ENCODE data around the gene COPG2.
A peak's percentile ranks its signal among the peaks of the same experiment; 100 is the strongest.

The COPG2 gene

DNA sequence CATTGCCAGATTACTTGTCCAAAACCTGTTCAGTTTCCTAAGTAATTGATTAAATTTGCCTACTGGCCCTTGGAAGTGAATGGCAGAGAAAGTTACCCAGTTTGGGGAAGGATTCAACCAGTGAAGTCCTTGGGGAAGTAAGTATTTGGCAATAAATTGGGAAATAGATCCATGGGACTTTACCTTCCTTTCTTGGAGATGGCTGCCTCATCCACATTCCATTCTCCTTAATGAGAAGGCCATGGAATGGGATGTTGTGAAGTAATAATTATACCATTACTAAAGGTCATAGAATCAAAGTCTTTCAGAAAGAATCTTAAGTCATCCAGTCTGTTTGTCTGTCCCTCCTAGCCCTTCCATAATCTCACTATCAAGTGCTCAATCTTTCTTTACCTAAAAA lies 4.5 kb upstream of the COPG2 start:
- DNase-seq, result no peak
- H3K36me3 Mint-ChIP-seq (ENCODE audit: insufficient read depth), result no peaks in the 10 kb centered on the region
- ATAC-seq (replicated peaks), result no peak
- H3K27ac Mint-ChIP-seq, result no peak overlapping the region
- no peak overlapping the region for H3K4me3 Mint-ChIP-seq
- H3K9me3 Mint-ChIP-seq, result no peaks in the 10 kb centered on the region
- H3K4me1 Mint-ChIP-seq (ENCODE audit: low read depth in 2 of 2), result peaks cover 0 to 7% of the 10 kb centered on the region in 2 donors
- peaks cover 6 to 10% of the 10 kb centered on the region in 2 donors for H3K27me3 Mint-ChIP-seq

DNA sequence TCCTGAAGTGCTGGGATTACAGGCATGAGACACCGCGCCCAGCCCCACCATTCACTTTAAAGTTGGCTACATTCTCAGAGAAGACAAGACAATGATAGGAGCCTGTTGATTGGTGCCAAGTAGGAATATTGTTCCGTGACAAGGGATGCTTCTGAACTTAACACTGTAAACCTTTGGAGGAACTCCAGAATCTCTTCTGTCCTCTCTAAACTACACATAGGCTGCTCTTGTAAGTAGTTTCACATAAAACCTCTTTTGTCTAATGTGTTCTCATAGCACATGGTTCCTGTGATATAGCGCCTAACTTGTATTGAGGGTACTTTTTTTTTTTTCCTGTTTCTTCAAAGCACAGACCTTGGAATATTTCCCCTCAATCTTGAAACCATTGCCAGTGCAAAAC lies 3.6 kb upstream of the COPG2 start:
- peaks cover 6 to 10% of the 10 kb centered on the region in 2 donors for H3K27me3 Mint-ChIP-seq
- DNase-seq, result no peak
- H3K9me3 Mint-ChIP-seq, result no peaks in the 10 kb centered on the region
- H3K4me1 Mint-ChIP-seq (ENCODE audit: low read depth in 2 of 2), result peaks cover 7 to 12% of the 10 kb centered on the region in 2 donors
- no peak overlapping the region for H3K4me3 Mint-ChIP-seq
- no peaks in the 10 kb centered on the region for H3K36me3 Mint-ChIP-seq (ENCODE audit: insufficient read depth)
- no peak overlapping the region for H3K27ac Mint-ChIP-seq
- ATAC-seq (replicated peaks), result no peak

DNA sequence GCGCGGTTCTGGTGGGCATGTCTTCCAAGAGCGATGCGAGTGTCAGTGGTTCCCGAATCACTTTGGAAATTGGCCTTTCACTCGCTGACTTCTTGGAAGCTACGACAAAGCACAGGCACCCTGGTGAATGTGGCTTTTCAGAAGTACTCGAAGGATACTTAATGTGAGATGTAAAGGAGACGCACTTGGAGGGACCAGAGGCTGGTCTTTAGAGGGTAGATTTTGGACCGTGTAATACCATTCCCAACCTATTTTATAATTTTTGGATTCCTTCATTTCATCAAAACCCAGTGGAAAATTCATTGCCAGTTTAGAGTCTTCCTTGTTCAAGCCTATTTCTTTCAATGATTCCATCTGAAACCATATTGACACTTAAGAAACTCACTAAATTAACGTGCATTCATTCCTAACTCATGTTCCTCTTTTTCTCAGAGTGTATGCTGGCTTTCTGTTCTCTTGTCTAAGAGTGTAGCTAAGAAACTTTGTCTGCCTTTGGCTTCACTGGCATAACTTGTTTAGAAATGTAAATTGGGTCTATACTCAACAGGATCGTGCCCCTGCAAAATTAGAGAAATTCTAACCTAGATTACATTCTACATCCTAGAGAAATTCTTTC lies 645 bp upstream of the COPG2 start:
- Mint-ChIP-seq H3K4me1 (ENCODE audit: low read depth in 2 of 2) (peaks cover 7 to 12% of the 10 kb centered on the region in 2 donors), H3K4me3 (peak overlapping the region; percentile 82 to 88), H3K36me3 (ENCODE audit: insufficient read depth) (no peaks in the 10 kb centered on the region), H3K27me3 (peaks cover 3 to 6% of the 10 kb centered on the region in 2 donors), H3K9me3 (no peaks in the 10 kb centered on the region), H3K27ac (peak overlapping the region; percentile 38 to 72)
- no peak for ATAC-seq (replicated peaks)
- DNase-seq, result no peak

DNA sequence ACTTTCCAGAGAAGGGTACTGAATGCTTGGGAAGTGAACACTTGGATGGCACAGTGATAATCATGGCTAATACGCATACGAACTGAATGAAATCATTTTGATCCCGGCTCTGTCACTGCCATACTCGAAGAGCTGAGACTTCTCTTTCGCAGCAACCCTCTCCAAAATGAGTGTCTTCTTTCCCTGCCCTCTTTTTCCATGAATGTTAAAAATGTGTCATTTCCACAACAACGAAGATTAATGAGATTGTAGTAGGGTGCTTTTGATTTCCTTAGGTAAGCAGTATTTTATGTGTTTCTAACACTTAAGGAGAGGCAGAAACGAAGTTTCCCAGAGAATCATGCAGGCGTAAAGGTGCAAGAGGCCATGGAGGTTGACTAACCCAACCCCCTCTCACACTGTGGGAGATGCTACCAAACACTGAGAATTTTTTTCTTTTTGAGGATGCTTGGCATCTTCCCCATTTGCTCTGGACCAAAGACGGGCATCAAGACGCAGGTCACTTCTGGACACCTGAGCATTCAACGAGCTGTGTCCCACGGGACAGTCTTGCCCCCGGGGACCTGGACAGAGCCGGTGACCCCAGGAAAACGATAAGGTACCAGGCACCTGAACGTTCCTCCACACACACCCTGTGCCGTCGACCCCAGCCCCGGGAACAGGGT lies 823 bp downstream of the COPG2 start:
- Mint-ChIP-seq H3K4me1 (ENCODE audit: low read depth in 2 of 2) (peaks cover 7 to 12% of the 10 kb centered on the region in 2 donors), H3K4me3 (peak overlapping the region; percentile 82 to 88), H3K27ac (peak overlapping the region in 1 of 2 donors; percentile 67), H3K9me3 (no peaks in the 10 kb centered on the region), H3K27me3 (no peaks in the 10 kb centered on the region), H3K36me3 (ENCODE audit: insufficient read depth) (peaks cover 4% of the 10 kb centered on the region)
- ATAC-seq (replicated peaks) (no peak), DNase-seq (peak in 1 of 3 experiments; percentile 1)

DNA sequence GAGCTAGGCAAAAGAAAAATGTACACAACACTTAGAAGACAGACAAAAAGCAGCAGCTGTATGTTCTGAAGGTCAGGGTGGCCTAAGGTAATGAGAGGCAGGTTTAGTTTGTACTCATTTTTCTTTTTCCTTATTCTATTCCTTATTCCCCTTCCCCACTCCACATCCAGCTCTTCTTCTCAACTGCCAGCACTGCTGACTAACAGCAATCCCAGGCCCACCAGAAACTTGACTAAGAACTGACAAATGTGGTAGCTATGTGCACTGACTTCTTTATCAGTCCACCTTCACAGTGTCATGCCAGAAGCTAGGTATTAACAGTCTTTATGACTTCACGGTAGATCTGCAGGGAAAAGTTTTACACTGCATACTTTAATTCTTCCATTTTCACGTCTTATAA lies 6.1 kb downstream of the COPG2 start:
- peaks cover 0 to 3% of the 10 kb centered on the region in 2 donors for H3K4me1 Mint-ChIP-seq (ENCODE audit: low read depth in 2 of 2)
- H3K27me3 Mint-ChIP-seq, result no peaks in the 10 kb centered on the region
- ATAC-seq (replicated peaks) (no peak), DNase-seq (no peak)
- H3K9me3 Mint-ChIP-seq, result no peaks in the 10 kb centered on the region
- H3K4me3 Mint-ChIP-seq, result no peak overlapping the region
- peaks cover 4% of the 10 kb centered on the region for H3K36me3 Mint-ChIP-seq (ENCODE audit: insufficient read depth)
- no peak overlapping the region for H3K27ac Mint-ChIP-seq

DNA sequence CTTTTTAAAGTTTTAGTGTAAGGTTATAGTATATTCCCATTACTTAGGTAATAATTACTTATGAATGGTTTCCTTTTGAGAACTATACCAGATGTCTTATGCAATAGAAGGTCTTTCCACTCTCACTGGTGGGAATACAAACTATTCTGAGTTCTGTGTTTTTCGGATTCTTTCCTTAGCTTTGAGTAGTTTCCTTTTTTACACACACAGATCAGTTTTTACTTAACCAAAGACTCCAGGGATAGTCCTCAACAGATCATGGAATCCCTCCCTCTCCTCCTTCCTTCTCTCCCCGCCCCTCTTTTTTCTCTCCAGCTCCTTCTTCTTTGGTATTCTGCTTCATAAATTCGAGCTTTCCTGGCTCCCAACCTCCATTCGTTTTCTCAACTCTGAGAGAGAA lies 13.3 kb downstream of the COPG2 start:
- Mint-ChIP-seq H3K4me3 (no peak overlapping the region), H3K4me1 (ENCODE audit: low read depth in 2 of 2) (peaks cover 0 to 4% of the 10 kb centered on the region in 2 donors), H3K9me3 (no peaks in the 10 kb centered on the region), H3K27me3 (no peaks in the 10 kb centered on the region), H3K27ac (peak overlapping the region in 1 of 2 donors; percentile 13), H3K36me3 (ENCODE audit: insufficient read depth) (peaks cover 4% of the 10 kb centered on the region)
- no peak for ATAC-seq (replicated peaks)
- DNase-seq, result no peak

DNA sequence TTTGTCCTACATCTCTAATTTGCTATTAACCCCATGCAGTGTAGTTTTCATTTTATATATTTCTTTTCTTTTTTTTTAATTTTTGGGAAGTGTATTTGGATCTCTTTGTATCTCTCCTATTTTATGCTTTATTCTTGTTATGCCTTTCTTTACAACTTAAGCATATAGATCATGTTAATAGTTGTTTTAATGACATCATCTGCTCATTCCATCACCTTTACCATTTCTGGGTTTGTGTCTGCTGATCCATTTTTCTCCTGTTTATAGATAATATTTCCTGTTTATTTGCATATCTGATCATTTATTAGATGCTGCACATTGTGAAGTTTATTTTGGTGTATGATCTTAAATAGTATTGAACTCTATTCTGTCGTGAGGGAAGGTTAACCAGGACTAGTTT lies 13.7 kb downstream of the COPG2 start:
- Mint-ChIP-seq H3K27ac (no peak overlapping the region), H3K27me3 (no peaks in the 10 kb centered on the region), H3K4me3 (no peak overlapping the region), H3K9me3 (no peaks in the 10 kb centered on the region), H3K4me1 (ENCODE audit: low read depth in 2 of 2) (peaks cover 3 to 4% of the 10 kb centered on the region in 2 donors), H3K36me3 (ENCODE audit: insufficient read depth) (peaks cover 4% of the 10 kb centered on the region)
- ATAC-seq (replicated peaks) (no peak), DNase-seq (no peak)

DNA sequence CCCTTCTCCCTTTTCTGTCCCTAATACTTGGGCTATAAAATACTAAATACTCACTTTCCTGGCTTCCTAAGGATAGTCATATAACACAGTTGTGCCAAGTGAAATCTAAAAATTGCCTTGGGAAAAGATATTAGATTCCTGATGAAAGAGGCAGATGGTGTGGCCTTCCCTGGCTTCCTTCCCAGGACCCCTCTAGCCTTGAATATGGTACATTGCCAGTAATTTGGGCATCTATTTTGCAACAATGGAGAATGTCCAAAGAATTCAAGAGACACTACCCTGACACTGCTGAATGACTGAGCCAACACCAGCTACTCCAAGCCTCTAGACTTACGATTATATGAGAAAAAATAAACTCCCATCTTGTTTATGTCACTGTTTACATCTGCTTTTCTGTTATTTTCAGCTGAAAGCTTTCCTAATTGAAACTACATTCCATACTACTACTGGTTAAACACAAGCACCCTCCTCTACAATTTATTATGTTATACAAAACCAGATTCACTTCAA lies 17.9 kb downstream of the COPG2 start:
- DNase-seq, result no peak
- no peak for ATAC-seq (replicated peaks)
- Mint-ChIP-seq H3K4me3 (no peak overlapping the region), H3K4me1 (ENCODE audit: low read depth in 2 of 2) (peaks cover 4 to 6% of the 10 kb centered on the region in 2 donors), H3K27me3 (no peaks in the 10 kb centered on the region), H3K36me3 (ENCODE audit: insufficient read depth) (peaks cover 4% of the 10 kb centered on the region), H3K9me3 (no peaks in the 10 kb centered on the region), H3K27ac (no peak overlapping the region)

DNA sequence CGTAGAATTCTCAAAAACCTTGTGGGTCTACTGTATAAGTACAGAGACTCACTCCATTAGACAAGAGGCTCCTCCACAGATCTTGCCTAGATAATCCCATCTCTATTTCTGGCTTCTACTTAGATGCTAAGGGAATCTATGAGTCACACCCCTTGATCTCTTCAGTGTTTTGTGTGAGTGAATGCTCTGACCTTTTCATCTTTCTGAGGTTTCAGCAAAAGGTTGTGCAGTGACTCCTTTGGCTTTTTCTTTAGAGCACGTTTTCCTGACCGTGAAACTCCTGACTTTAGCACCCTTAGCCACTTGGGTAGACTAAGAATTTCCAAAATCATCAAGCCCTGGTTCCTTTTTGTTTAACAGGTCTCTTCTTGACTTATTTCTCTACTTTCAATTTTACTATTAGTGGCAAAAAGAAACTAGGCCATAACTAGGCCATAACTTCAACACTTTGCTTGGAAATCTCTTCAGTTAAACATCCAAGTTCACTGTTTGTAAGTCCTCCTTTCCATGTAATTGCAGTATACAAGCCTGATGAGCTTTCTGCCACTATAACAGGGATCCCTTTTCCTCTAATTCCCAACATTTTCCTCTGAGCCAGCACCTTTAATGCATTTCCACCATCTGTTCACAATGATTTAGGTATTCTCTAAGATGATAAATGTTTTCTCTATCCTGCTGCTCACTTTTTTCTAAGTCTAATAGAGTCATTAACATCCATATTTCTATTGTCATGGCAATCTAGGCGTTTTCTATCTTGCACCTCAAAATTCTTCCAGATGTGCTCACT lies 19.4 kb downstream of the COPG2 start:
- DNase-seq (no peak), ATAC-seq (replicated peaks) (no peak)
- peak overlapping the region in 1 of 2 donors; percentile 11 for H3K27ac Mint-ChIP-seq
- peaks cover 4% of the 10 kb centered on the region for H3K36me3 Mint-ChIP-seq (ENCODE audit: insufficient read depth)
- H3K4me3 Mint-ChIP-seq, result no peak overlapping the region
- no peaks in the 10 kb centered on the region for H3K9me3 Mint-ChIP-seq
- peaks cover 0 to 6% of the 10 kb centered on the region in 2 donors for H3K4me1 Mint-ChIP-seq (ENCODE audit: low read depth in 2 of 2)
- no peaks in the 10 kb centered on the region for H3K27me3 Mint-ChIP-seq

DNA sequence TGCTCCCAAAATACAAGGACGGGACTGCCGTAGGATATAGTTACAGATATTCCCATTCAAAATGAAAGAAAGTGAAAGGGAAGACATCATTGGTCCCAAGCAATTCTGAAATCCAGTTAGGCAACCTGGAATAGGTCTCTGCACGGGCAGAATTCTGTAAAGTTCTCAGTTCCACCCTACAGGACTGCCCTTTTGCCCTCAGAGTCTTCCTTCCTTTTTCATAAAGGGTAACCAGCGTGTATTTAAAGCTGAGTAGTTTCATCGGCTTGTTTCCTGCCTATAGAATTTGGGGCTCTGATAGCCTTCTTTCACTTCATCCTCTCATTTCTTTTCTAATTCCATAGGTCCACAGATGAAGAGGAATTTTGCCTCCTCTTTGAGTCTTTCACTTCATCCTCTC lies 20.0 kb downstream of the COPG2 start:
- no peaks in the 10 kb centered on the region for H3K27me3 Mint-ChIP-seq
- peaks cover 0 to 6% of the 10 kb centered on the region in 2 donors for H3K4me1 Mint-ChIP-seq (ENCODE audit: low read depth in 2 of 2)
- H3K9me3 Mint-ChIP-seq, result no peaks in the 10 kb centered on the region
- H3K4me3 Mint-ChIP-seq, result no peak overlapping the region
- H3K36me3 Mint-ChIP-seq (ENCODE audit: insufficient read depth), result peaks cover 4% of the 10 kb centered on the region
- no peak overlapping the region for H3K27ac Mint-ChIP-seq
- no peak for ATAC-seq (replicated peaks)
- no peak for DNase-seq

DNA sequence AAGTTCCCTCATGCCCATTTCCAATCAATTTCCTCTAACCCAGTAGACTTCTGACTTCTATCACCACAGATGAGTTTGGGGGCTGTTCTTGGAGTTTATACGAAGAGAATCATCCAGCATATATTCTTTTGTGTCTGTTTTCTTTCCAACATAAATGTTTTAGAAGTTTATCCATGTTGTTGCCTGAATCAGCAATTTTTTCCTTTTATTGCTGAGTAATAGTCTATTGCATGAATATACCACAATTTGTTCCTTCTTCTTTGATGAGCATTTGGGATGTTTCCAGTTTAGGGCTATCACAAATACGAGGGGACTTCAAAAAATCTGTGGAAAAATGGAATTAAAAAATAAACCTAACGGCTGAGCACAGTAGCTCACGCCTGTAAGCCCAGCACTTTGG lies 26.2 kb downstream of the COPG2 start:
- ATAC-seq (replicated peaks), result no peak
- Mint-ChIP-seq H3K36me3 (ENCODE audit: insufficient read depth) (no peaks in the 10 kb centered on the region), H3K27ac (no peak overlapping the region), H3K27me3 (no peaks in the 10 kb centered on the region), H3K4me3 (no peak overlapping the region), H3K4me1 (ENCODE audit: low read depth in 2 of 2) (no peaks in the 10 kb centered on the region), H3K9me3 (peaks cover 0 to 3% of the 10 kb centered on the region in 2 donors)
- no peak for DNase-seq

DNA sequence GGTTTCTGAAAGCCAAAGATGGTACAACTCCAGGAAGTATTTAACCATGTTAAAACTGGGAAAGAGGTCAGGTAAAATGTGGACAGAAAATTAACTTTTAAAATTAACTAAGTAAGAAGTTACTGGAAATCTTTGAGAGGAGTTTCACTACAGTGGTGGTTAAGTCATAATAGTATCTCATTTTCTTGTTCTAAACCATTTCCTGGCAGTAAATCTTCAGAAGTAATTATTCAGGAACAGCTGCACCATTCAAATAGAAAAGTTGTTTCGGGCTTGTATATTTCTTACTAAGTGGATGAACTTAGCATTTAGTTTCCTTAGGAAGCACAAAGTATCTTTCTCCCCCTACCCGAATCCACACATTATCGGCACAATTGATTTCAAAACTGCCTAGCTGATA lies 27.1 kb downstream of the COPG2 start:
- Mint-ChIP-seq H3K27me3 (no peaks in the 10 kb centered on the region), H3K4me3 (no peak overlapping the region), H3K36me3 (ENCODE audit: insufficient read depth) (no peaks in the 10 kb centered on the region), H3K27ac (no peak overlapping the region), H3K4me1 (ENCODE audit: low read depth in 2 of 2) (no peaks in the 10 kb centered on the region), H3K9me3 (peaks cover 2 to 8% of the 10 kb centered on the region in 2 donors)
- ATAC-seq (replicated peaks), result no peak
- no peak for DNase-seq

DNA sequence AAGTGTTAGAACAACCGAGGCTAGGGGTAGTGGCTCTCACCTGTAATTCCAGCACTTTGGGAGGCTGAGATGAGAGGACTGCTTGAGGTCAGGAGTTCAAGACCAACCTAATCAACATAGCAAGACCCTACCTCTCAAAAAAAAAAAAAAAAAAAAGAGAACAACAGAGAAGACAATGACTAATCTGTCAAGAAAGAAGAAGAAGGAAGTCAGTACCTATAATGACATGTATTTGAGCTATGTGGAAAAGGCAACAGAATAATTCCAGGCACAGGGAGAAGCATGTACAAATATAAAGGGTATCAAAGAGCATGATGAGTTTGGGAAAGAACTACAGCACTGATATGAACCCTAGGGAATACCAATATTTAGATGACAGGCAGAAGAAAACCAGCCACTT lies 27.5 kb downstream of the COPG2 start:
- DNase-seq (no peak), ATAC-seq (replicated peaks) (no peak)
- Mint-ChIP-seq H3K9me3 (peaks cover 3 to 10% of the 10 kb centered on the region in 2 donors), H3K27me3 (no peaks in the 10 kb centered on the region), H3K36me3 (ENCODE audit: insufficient read depth) (no peaks in the 10 kb centered on the region), H3K4me3 (no peak overlapping the region), H3K27ac (no peak overlapping the region), H3K4me1 (ENCODE audit: low read depth in 2 of 2) (no peaks in the 10 kb centered on the region)

All from effector memory CD8-positive, alpha-beta T cell (primary cell).